Neural cell (in vitro differentiated cells): ENCODE data around the gene SSR4.

ENCODE experiments used
- EP300 ChIP-seq: fragments of 450-650 bp; conservative IDR thresholded peaks from 2 replicates; pipeline ENCODE4 v1.6.1; 2014; ENCODE audit warnings: antibody characterized with exemption, mild to moderate bottlenecking, moderate library complexity; ENCODE audit not compliant: poor library complexity, severe bottlenecking
- EZH2 ChIP-seq: fragments of 200-600, 300-800 bp; shearing (Covaris generic), sonication (generic); IDR thresholded peaks from 2 replicates; pipeline ENCODE4 v1.6.1; 2014; ENCODE audit warnings: antibody characterized with exemption, low read length, borderline replicate concordance, mild to moderate bottlenecking; ENCODE audit not compliant: insufficient read depth, poor library complexity, severe bottlenecking
- MXI1 ChIP-seq: fragments of 450-650 bp; conservative IDR thresholded peaks from 2 replicates; pipeline ENCODE4 v1.6.1; 2014; ENCODE audit warnings: antibody characterized with exemption, mild to moderate bottlenecking; ENCODE audit not compliant: poor library complexity, severe bottlenecking
- POLR2AphosphoS5 ChIP-seq: IDR thresholded peaks from 2 replicates; pipeline ENCODE4 v1.6.1; 2012
- RAD21 ChIP-seq: fragments of 450-650 bp; conservative IDR thresholded peaks from 2 replicates; pipeline ENCODE4 v1.6.1; 2014; ENCODE audit warnings: antibody characterized with exemption, mild to moderate bottlenecking, moderate library complexity
- SMC3 ChIP-seq: fragments of 450-650 bp; conservative IDR thresholded peaks from 2 replicates; pipeline ENCODE4 v1.6.1; 2014; ENCODE audit warnings: antibody characterized with exemption, mild to moderate bottlenecking, moderate library complexity; ENCODE audit not compliant: poor library complexity
- TAF1 ChIP-seq: IDR thresholded peaks from 2 replicates; pipeline ENCODE4 v1.6.1; 2012; ENCODE audit warnings: low read depth
- TF ChIP-seq, protein P1 (sequence below): fragments of 450-650 bp; IDR thresholded peaks from 2 replicates; pipeline ENCODE4 v1.5.1; 2014; ENCODE audit warnings: antibody characterized with exemption, mild to moderate bottlenecking, moderate library complexity; ENCODE audit not compliant: poor library complexity, severe bottlenecking
- TF ChIP-seq, protein P2 (sequence below): IDR thresholded peaks from 2 replicates; pipeline ENCODE4 v1.6.1; 2012; ENCODE audit warnings: borderline replicate concordance

DNA sequence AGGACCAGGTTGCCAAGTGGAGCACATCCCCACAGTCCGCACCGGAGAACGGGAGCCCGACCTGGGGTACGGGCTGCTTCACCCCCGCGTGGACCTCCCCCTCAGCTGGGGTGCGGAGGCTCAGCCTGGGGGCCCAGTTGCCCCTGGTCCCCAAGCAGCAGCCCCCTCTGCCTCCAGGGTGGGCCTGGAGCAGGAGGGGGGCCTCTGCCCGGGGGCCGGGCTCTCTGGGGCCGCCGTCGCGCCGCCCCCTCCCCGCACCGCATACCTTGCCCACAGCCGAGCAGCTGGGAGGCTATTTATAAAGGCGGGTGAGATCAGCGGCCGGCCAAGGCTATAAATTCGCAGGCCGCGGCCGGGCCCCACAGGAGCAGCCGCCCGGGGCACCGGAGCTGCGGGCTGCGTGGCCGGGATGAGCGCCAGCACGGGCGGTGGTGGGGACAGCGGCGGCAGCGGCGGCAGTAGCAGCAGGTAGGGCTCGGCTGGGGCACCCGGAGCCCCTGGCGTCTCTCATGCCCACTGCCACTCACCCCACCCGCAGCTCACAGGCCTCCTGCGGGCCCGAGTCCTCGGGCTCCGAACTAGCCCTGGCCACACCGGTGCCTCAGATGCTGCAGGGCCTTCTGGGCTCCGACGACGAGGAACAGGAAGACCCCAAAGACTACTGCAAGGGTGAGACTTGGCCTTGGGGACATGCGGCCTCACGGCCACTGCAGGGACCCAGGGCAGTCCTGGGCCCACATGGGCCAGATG lies 13.6 kb upstream of the SSR4 start, which contains the start of gene SRPK3:
- TF ChIP-seq EZH2 (no peak), RAD21 (no peak), POLR2AphosphoS5 (no peak), TAF1 (no peak), SMC3 (no peak), EP300 (no peak), MXI1 (no peak)
- TF ChIP-seq, protein P1, sequence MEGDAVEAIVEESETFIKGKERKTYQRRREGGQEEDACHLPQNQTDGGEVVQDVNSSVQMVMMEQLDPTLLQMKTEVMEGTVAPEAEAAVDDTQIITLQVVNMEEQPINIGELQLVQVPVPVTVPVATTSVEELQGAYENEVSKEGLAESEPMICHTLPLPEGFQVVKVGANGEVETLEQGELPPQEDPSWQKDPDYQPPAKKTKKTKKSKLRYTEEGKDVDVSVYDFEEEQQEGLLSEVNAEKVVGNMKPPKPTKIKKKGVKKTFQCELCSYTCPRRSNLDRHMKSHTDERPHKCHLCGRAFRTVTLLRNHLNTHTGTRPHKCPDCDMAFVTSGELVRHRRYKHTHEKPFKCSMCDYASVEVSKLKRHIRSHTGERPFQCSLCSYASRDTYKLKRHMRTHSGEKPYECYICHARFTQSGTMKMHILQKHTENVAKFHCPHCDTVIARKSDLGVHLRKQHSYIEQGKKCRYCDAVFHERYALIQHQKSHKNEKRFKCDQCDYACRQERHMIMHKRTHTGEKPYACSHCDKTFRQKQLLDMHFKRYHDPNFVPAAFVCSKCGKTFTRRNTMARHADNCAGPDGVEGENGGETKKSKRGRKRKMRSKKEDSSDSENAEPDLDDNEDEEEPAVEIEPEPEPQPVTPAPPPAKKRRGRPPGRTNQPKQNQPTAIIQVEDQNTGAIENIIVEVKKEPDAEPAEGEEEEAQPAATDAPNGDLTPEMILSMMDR = no peak
- TF ChIP-seq, protein P2, sequence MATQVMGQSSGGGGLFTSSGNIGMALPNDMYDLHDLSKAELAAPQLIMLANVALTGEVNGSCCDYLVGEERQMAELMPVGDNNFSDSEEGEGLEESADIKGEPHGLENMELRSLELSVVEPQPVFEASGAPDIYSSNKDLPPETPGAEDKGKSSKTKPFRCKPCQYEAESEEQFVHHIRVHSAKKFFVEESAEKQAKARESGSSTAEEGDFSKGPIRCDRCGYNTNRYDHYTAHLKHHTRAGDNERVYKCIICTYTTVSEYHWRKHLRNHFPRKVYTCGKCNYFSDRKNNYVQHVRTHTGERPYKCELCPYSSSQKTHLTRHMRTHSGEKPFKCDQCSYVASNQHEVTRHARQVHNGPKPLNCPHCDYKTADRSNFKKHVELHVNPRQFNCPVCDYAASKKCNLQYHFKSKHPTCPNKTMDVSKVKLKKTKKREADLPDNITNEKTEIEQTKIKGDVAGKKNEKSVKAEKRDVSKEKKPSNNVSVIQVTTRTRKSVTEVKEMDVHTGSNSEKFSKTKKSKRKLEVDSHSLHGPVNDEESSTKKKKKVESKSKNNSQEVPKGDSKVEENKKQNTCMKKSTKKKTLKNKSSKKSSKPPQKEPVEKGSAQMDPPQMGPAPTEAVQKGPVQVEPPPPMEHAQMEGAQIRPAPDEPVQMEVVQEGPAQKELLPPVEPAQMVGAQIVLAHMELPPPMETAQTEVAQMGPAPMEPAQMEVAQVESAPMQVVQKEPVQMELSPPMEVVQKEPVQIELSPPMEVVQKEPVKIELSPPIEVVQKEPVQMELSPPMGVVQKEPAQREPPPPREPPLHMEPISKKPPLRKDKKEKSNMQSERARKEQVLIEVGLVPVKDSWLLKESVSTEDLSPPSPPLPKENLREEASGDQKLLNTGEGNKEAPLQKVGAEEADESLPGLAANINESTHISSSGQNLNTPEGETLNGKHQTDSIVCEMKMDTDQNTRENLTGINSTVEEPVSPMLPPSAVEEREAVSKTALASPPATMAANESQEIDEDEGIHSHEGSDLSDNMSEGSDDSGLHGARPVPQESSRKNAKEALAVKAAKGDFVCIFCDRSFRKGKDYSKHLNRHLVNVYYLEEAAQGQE = no peak
